NCI-H1105 (cell line): ENCODE measurements around the gene L3MBTL4.

Experiments used
- DNase-seq: peaks from one replicate; lab custom pipeline; 2025; lab: John Stamatoyannopoulos, UW

L3MBTL4 gene

DNA sequence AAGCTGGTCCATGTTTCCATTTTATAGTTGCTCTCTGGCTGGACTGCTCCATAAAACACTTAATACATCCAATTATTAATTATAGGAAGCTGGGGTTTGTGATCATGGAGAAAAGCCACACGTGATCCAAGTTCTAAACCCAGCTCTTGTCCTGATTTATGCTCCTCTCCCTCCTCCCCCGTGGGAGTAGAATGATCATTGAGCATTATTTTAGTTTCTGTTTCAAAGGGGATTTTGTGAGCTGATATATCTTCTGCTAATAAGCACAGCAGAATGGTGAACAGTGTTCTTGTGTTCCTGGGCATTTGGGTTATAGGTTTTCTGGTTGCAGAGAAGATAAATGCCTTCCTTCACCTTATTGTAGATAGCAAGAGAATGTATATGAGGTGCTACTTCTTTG is 383.7 kb downstream of the L3MBTL4 start:
- no peak for DNase-seq

DNA sequence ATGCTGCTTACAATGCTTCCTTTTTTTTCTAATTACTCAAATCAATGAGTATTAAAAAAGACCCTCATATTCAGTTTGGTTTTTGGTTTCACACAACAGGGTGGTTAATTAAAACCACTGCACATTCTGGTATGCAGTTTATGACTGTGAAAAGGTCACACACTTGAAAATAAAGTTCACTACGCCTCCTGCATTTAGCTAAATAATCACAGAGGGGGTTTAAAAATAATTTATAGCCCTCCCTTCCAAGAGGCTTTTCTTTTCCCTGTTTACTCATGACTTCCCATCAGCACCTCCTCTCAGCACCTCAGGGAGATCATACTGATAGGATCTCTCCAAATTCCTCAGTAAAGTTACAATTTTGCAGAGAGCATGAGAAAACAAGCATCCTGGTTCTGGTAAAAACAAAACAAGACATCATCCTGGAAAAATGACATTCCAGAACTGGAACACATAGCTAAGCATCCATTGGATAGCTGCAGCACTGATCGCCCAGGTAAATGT is 389.9 kb downstream of the L3MBTL4 start:
- no peak for DNase-seq

DNA sequence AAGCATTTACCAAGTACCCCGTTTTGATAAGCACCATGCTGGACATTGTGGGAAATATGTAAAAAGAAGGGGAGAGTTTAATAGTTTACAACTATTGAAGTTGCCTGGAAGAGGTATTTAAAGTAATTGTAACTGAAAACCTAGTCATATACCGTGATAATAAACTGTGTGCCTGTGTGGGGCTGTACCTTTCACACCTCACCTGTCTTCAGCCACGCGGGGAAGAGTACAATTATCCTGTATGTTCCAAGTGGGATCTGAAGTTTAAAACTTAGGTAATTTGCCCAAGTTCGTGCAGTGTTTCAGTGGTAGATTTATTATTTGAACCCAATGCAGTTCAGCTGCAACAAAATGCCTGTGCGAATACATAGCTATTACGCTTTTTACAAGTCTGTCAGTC is 391.2 kb downstream of the L3MBTL4 start:
- DNase-seq = no peak

DNA sequence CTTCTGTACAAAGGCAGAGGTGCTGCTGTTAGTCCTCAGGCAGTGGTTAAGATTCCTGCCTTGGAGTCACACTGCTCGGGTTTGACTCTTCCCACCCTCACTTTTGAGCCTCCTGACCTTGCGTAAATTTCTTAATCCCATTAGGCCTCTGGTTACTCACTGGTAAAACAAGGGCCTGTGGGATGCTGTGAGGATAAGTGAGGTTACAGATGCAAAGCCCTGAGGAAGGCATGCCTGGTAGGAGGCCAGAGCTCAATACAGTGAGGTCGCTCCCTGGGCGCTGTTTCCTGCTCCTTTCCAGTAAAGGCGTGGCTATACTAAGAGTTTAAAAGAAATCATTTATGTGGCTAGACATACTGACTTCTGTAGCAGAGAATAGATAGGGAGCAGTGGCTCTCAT is 391.9 kb downstream of the L3MBTL4 start:
- no peak for DNase-seq

DNA sequence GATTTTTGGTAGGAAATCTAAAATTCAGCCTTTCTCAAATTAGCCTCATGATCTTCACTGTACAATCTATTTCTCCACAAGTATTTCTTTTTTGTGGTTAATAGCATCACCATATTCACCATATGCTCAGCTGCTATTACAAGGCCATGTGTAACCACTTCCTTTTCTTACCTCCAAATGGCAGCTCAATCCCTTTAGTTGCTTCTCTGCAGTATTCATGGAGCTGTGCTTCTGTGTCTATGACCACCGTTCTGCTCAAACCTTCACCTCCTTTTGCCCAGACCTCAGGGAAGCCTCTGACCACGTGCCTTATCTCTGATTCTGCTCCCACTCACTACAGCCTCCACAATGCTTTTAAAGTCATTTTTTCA is 392.7 kb downstream of the L3MBTL4 start:
- no peak for DNase-seq

DNA sequence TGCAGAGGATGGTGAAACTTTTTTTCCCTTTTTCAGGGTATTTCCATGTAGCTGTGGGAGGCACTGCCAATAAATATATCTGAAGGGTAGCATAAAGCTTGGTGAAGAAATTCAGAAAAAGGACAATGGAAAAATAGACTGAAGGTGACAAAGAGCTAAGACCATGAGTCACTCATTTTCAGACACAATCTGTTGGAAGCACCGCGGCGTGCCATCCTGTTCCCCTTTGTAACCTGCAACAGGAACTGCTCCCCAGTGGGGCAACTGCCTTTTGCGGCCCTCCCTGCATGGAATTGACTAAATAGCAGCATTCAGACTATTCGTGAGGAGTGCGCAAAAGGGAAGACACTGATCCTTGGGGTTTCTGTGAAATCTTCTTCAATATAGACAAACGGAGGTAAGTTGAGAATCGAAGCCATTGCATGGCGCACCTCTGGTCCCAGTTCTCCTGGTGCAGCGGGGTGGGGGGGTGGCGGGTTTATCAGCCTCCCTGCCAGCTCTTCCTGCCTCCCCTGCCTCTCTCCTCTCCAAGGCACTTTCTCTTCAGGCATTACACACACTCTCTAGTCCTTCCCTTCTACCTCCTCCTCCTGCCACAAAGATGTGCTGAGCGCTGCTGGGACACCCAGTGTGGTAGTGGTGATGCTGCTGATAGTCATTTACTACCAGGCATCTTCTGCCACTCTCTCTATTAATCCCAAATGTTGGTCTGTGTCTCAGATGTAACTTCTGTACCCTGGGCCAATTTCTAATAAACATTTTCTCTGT is 393.2 kb downstream of the L3MBTL4 start:
- no peak for DNase-seq

DNA sequence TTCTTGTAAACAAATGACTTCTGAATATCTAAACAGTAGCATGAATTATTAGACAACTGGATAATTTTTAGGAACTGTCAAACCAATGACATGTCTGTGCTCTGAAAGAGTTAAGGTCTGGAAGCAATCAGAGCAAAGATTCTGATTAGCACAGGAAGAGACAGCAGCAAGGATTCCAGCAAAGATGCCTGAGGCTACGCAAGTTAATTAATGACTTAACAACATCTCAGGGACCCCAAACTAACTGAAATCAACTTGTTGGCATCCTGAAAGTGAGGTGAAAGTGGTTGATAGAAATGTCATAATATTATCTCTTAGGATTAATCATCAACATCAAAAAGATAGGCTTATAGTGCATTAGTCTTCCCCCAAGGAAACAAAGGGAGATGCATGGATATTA is 396.0 kb downstream of the L3MBTL4 start:
- no peak for DNase-seq

DNA sequence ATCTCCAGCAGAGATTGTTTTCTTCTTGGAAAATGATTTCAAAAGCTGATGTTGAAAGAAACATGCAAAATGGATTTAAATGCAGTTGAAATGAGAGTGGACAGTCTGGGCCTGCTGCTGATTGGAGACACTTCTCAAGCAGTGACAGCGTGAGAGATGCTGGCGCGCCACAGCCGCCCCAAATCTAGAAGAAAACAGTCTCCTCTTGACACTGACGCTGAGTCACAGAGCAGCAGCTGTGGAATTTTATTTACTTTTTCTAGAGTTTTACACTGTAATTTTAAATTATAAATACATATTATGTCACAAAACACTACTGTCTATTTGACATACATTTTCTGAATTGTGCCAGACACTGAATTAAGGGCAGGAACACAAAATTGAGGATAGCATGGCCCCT is 397.5 kb downstream of the L3MBTL4 start:
- DNase-seq = no peak

DNA sequence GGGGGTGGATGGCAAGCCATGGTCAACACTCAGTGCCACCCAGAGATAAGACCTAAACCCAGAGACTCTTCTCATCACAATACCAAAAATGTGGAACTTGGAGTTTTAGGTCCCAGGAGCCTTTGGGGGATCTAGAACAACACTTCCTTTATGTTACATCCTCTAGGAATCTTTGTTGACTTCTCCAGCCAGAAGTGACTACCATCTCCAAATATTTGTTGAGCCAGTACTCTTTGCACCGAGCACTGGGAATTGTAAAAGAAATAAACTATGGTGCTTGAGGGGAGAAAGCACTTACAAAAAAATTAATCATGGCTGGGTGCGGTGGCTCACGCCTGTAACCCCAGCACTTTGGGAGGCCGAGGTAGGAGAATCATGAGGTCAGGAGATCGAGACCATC is 399.3 kb downstream of the L3MBTL4 start:
- no peak for DNase-seq

DNA sequence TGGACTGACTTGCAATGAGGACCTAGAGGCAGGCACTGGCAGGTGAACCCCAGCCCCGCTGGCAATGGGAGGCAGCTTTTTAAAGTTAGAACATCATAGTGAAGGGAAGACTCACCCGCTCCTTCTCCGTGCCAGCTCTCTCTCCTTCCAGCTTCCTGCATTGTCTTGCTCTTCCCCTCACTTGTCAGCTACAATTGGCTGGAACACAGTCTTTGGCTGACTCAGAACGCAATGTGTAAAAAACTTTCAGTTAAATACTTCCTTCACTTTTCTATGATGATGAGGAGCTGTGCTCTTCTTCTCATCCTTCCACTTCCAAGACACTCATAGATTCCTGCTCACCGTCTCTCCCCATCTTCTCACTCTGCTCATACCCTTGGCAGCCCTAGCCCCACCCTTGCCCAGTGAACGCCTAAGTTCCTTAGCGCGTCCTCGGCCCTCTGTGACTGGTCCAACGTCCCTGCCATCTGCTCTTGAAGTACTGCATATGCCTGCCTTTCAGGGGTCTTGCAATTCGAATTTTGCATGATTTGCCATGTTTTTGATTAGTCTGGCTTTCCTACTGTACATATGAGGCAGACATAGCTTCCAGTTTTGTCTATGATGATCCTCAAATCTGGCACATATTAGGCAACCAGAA is 401.4 kb downstream of the L3MBTL4 start:
- DNase-seq = no peak

DNA sequence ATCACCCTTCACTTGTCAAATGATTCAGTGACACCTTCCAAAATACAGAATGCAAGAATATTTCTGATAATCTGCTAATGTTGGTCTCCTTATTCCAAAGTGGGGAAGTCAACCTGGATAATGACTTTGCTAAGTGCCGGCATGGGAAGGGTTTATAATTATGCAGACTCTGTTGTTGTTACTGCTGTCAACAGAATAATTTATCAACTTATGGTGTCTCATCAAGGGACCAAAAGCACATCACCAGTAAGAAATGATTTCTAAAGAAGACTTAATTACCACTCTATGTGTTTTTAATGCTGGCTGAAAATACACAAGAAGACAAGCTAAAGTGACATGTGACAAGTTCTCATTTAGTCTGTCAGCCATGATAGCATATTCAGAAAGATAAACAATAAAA is 403.8 kb downstream of the L3MBTL4 start:
- DNase-seq = no peak

DNA sequence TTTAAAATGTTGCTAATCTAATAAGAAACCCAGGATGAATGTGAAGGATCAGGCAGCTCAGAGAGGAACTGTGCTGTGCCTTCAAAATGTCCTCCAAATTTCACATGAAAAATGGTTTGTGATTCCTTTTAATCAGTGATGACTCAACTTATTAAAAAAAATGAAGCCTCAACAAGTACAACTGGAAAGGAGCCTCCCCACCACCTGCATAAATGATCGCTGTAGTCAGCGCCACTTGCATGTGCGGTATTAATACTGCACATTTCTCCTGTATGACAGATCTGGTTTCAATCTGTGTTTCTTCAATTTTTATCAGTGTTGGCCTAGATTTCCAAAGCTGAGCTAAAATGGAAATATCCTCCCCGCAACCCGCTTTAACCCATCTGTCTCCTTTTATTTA is 404.4 kb downstream of the L3MBTL4 start:
- DNase-seq = no peak

DNA sequence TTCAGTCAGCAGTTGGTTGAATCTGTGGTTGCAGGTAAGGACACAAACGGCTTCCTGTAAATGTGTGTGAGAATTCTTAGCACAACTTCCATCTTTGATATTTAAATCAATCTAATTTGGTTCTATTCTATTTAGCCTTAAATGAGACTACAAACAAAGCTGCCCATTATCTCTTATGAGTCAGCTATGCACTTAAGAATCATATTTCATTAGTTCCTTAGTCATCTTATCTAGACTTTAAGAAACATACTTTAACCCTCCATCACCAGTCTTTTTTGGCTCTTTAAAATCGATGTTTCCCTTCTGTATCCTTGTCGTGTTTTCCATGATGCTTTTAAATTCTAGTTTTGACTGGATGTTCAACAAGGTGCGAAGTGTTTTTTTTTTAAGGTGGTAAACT is 405.0 kb downstream of the L3MBTL4 start:
- no peak for DNase-seq

DNA sequence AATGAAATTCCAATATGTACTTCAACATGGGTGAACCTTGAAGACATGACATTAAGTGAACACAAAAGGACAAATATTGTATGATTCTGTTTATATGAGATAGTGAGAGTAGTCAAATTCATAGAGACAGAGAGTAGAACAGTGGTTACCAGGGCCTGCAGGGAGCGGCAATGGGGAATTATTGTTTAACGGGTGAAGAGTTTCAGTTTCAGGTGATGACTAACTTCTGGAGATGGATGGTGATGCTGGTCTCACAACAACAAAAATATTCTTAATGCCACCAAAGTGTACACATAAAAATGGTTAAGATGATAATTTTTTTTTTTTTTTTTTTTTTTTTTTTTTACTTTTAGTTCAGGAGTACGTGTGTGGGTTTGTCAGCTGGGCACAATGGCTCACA is 410.0 kb downstream of the L3MBTL4 start:
- no peak for DNase-seq

DNA sequence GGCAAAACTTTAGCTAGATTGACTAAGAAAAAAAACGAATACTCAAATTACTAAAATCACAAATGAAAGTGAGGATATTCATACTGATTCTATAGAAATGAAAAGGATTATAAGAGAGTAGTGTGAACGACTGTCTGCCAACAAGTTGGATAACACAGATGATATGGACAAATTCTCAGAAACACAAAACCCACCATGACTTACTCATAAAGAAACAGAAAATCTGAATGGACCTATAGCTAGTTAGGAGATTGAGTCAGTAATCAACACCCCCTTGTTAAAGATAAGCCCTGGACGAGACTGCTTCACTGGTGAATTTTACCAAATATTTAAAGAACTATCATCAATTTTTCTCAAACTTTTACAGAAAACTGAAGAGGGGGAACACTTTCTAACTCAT is 410.6 kb downstream of the L3MBTL4 start:
- no peak for DNase-seq

DNA sequence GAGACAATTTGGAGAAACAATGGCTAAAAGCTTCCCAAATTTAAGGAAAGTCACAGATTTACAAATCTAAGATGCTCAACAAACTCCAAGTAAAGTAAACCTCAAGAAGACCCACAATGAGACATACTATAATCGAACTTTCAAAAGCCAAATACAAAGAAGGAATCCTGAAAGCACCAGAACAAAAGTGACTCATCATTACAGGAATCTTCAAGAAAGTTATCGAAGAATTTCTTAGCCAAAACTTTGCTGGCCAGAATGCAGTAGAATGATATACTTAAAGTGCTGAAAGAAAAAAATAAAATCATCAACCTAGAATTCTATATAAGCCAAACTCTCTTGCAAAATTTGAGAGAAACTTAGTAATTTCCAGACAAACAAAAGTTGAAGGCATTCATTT is 412.8 kb downstream of the L3MBTL4 start:
- no peak for DNase-seq

DNA sequence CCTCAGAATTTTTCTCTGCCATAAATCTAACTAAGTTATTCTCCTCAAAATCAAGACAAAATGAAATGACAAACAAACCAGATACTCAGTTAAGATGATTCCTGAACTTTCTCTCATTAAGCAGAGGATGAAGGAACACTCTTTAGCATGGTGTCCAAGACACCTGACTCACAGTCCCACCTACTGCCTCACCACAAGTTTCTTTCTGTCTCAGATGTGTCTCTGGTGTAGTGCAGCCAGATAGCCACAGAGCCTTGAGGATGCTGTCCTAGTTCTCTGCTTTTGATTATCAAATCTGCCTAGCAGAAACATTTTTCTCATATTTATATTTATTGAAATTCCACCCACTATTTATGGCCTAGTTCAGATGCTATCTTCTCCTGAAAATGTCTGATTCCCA is 415.8 kb downstream of the L3MBTL4 start:
- no peak for DNase-seq

DNA sequence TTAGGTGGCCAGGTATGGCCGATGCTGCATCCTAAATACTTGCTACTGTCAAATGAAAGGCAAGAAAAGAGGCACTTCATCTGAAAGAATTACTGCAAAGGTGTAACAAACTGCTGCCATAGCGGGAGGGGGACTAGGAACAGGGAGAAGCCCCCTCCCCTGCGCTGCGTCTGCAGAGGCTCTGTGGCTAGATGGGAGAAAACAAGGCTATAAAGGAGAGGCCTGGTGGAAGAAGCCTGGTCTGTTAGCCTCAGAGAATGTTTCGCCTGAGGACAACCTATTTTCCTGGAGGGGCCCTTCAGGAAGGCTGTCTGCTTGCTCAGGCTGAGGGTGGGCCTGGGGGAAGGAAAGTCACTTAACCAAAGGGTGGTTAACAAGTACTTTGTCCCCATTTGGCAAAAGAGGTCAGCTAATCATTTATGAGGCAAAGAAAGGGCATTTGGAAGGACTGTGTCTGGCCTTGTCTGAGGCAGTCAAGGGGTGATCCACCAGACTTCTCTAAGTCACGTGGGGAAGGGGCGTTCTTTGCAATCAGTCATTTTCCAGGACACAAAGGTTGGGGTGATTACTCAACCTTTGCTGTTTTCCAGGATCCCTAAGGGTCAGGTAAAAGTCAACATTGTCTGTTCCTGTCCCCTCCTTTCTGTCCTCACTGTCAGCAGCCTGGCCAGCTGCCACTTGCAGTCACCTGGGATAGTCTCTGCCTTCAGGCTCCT is 416.4 kb downstream of the L3MBTL4 start:
- no peak for DNase-seq

DNA sequence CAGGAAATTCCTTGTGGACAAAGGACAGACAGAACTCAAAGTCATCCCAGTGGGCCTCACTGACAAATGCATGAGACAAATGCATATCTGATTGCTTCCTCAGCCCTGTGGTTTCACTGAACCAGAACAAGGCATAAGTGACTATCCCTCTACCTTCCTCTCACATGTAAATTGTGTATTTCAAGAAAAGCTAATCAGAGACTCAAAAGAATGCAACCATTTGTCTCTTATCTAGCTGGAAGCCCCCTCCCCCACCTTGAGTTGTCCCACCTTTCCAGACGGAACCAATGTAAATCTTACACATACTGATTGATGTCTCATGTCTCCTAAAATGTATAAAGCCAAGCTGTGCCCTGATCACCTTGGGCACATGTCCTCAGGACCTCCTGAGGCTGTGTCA is 417.4 kb downstream of the L3MBTL4 start:
- no peak for DNase-seq

DNA sequence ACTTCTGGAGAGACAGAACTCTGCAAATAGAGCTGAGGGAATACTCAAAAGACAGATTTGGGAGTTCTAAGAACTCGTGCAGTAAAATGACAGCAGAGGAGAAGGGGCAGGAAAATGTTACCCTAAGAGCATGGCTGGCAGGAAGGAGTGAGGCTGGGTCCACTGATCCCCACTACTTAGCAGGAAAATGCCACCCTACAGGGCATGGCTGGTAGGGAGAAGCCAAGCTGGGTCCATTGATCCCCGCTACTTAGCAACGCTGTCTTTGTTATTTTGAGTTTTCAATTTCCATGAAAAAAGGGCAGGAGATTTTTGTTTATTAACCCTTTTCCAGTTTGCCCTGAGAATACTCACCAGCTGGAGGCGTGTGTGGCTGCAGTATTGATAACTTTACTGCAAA is 419.1 kb downstream of the L3MBTL4 start:
- no peak for DNase-seq

DNA sequence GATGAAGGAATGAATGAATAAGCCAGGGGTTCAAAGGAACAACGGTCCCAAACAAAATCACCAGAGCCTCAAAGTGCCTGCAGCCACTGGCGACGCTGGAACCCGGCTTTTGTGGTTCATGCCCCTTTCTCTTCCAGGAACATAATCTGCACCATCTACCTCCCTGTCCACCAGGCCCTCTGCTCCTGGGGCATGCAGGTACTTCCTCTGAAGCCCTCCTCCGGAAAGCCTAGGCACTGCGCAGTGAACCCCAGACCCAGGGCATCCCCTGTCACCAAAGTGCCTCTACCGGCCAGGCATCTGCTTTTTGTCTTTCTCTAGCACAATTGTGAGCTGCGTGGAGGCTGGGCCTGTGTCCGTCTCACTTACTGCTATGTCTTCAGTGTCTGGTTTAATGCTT is 420.8 kb downstream of the L3MBTL4 start:
- no peak for DNase-seq

DNA sequence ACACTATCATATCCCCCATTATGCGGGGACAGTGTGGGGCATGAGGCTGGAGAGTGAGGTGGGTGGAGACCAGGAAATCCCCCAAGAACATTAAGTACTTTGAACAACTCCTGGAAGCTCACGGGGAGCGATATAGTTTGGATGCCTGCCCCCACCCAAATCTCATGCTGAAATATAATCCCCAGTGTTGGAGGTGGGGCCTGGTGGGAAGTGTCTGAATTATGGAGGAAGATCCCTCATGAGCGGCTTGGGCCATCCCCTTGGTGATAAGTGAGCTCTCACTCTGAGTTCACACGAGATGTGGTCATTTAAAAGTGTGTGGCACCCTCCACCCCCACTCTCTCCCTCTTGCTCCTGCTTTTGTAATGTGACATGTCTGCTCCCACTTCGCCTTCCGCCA is 422.3 kb downstream of the L3MBTL4 start:
- DNase-seq = no peak

DNA sequence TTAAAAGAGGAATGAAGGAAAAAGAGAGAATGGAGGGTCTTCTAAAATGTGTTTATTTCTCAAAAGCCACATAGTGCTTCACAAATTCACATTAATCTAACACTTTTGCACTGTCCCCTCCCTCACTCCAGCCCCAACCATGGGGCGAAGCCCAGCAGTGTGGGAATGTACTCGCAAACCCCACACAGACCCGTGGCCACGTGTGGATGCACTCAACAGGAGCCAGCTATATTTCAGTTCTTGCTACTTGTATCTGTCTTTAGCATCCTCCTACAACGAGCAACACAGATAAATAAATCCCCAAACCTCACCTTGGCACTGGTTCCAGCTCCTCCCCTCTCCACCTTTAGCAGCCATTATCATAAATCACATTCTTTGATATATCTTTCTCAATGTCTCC is 427.5 kb downstream of the L3MBTL4 start:
- DNase-seq = no peak
